HG03066 (cell line): ENCODE data around the gene CHID1.

Source experiments
- ATAC-seq: cut with Tn5 transposase; IDR thresholded peaks from one replicate; pipeline ENCODE4 v1.9.1; 2021; ENCODE audit warnings: low read depth; ENCODE audit not compliant: unreplicated experiment

CHID1 gene

DNA sequence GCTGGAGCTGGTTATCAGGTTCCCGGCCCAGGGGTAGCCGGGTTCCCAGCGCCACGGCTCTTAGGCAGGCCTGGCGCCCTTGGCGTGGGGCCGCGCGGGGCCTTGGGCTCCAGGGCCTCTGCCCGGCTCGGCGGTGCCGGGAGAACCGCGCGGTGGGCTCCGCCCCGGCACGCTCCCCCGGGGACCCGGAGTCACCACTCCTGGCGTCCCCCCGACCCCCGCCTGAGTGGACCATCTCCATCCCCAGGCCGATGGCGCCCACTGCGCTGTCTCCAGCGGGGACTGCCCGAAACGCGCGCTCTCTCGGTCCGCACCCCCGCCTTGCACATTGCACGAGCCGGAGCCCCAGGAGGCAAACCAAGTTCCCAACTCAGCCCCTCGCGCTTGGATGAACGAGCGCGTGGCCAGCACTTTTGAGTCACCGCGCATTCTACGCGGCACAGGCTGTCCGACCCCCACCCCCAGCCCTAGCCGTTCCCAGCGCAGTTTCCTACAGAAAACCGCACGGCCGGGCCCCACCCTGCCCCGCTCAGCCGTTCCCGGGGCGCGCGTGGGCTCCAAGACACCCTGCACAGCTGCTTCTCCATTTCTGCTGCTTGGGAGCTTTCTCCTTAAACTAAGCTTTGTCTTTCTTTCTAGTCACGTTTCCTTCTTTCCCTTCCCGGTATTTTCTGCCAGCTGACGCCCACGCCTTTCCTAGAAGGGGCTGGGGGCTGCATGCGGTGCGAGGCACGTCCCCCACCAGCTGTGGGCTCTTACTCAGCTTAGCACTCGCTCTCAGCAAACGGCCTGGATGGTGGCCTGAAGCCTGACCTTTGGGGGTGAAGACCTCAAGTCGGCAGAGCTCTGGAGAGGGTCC is 650 bp upstream of the CHID1 start:
- ATAC-seq, result peak; percentile 34

DNA sequence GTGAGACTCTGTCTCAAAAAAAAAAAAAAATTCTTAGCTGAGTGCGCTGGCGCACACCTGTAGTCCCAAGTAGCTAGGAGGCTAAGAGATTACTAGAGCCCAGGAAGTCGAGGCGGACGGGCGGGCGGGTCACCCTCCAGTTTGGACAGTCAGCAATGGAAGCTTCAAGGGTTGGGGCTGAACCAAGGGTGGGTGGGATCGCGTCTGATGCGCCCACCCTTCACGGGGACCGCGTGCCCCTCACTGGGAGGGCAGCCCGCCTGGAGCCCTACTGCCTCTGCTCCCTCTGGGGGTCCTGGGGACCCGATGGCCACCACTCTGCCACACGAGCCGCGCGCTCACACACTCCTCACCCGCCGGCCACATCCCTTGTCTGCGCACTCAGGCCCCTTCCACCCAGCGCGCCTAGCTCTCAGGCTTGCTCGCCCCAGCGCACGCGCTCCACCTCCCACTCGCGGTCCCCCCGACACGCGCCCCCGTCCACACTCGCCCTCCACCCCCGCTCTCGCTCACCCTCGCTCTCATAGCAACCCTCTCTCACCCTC is 494 bp downstream of the CHID1 start:
- ATAC-seq, result peak; percentile 8

DNA sequence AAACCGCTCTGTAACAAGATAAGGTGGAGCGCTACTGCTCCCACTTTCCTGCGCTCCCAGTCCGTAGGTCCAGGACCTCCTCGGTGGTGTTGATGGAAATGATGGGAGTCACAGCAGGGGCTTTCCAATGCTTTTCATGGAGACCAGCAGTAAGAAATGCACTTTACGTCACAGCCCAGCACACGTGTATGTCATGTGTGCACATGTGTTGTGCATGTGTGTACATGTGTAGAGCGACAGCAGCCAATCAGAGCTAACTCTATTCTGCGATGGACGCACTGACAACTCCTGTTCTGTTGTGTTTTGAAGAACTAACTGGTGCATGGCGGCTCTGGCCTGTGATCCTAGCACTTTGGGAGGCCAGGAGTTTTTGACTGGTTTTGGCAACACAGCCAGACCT is 1.2 kb downstream of the CHID1 start:
- no peak for ATAC-seq

DNA sequence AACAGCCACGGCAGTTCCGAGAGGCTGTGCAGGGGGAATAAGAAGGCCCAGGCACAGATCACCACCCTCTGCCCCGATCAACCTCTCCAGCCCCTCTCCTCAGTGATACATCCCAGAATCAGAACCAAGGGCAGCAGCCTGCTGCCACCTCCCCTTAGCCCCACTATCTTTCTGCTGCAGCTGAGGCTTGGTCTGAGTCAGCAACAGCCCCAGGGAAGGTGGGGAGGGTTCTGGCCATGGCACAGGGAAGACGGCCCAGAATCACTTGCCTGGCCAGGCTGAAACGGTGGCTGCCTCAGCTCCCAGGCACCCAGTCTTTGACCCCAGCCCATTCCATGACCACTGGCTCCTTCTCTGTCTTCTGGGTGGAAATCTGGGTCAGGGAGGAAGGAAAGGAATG is 2.3 kb downstream of the CHID1 start:
- no peak for ATAC-seq

DNA sequence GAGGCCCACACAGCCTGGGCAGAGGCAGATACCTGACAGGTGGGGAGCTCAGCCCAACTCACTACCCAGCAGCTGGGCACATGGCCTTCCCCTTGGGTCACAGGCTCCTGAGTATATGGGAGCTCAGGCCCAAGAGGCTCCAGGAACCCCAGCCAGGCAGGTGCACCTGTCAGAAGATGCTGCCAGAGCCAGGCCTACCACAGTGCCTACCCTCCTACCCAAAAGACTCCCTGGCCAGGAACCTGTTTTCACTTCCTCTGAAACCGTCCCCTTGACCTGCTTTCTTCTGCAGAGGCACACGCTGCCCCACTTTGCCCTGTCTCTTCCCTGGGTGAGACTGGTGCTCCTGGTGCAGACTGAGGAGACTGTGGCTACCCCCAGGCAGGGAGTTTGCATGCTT is 2.9 kb downstream of the CHID1 start:
- ATAC-seq, result no peak

DNA sequence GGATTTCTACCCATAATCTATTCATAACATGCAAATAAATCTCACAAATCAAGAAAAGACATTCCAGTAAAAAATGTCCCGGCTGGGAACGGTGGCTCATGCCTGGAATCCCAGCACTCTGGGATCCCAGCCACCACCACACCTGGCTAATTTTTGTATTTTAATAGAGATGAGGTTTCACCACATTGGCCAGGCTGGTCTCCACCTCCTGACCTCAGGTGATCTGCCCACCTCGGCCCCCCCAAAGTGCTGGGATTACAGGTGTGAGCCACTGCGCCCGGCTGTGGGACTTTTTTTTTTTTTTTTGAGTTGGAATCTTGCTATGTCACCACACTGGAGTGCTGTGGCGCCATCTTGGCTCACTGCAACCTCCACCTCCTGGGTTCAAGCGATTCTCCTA is 4.7 kb downstream of the CHID1 start:
- no peak for ATAC-seq

DNA sequence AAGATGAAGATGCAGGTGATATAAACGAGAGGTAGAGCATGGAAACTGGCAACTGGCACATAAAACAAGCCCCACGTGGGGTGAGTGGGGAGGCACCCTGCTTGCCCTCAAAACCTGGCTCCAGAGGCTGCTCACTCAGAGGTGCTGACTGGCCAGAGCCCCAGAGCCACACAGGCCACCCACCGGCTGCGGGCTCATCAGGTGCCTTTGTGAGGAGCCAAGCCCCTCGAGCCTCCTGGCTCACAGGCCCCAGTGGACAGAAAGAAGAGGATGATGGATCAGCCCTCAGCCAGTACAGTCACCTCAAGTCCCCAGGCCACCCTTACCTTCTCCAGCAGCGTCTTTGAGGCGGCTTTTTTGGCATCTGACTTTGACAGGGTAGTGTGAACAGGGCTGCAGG is 6.2 kb downstream of the CHID1 start:
- no peak for ATAC-seq

DNA sequence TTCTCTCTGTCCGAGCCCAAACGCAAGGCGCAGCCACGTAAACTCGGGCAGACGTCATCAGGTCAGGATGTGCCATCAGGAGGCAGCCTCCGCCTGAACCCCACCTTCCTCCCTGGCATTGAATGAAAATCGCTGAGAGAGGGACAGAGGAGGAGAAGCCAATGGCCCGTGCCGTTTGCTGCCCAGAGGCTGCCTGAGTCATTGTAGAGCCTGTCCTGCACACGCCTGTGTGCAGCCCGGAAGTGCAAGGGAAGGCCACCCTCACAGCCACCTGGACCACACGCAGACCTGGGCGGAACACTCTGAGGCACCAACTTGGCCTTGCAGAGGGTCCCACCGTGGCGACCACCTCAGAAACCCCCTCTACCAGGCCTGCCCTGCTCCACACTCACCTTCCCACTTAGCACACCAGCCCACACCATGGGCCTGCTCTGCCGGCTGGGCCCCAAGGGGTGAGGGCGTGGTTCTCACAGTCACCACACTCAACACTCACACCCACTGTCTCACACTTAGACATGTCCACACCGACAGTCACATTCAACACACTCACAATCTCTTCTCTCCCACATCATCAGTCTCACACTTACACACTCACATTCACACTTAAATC is 9.1 kb downstream of the CHID1 start:
- ATAC-seq, result no peak

DNA sequence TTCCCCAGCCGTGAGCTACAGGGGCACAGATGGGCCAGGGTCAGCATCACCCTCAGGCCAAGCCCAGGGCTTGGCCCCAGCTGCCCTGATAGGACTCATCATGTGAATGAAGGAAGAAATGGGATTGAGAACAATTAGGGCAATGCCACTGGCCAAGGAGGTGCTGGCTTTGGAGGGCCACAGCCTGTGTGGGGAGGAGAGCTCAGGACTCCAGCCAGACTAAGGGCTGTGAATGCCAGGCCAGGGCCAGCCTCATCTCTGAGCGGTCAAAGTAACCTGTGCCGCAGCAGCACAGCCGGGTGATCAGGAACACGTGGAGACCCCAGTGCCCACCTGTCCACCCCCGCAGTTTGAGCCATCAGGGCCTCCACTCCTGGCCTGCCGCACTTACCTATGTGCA is 10.1 kb downstream of the CHID1 start:
- no peak for ATAC-seq

DNA sequence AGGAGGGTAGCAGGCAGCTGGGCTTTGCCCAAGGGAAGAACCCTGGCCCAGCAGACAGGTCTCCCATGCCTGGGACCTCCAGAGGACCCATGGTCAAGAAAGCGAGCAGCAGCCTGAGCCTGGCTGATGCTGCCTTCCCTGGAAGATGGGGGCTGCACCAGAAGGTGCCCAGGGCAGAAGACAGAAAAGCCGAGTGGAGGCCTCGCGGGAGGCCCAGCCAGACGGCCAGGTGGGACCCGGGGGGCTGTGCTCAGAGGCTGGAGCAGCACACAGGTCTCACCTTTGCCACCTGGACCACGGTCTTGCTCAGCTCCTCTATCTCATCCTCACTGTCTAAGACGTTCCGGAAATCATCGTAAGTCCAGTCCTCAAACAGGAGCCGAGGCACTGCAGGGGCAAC is 10.9 kb downstream of the CHID1 start:
- no peak for ATAC-seq

DNA sequence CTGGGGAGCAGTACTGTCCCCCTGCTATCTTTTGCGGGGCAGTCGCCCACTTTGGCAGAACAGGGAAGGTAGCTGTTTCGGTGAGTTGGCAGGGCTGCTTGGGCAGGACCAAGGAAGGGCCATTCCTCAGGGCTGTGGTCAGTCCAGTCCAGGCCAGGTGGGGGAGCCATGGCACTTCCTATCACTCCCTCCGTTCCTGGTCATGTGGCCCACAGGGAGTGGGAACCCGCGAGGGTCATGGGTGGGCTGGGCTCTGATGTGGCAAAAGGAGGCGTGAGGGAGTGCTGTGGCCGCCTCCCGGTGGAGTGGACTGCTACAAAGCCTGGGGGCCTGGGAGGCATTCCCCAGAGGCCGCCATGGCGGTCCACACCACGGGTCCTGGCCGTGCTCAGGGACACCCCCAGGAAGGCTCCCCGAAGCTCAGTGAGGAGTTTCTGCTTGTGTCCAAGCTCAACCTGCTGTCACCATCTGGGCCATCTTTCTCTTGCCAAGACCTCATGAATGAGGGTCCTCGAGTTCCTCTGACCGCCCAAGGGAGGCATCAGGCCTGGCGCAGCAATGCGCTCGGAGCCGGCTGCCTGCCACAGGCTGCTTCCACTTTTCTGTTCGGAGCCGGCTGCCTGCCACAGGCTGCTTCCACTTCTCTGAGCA is 11.9 kb downstream of the CHID1 start:
- no peak for ATAC-seq

DNA sequence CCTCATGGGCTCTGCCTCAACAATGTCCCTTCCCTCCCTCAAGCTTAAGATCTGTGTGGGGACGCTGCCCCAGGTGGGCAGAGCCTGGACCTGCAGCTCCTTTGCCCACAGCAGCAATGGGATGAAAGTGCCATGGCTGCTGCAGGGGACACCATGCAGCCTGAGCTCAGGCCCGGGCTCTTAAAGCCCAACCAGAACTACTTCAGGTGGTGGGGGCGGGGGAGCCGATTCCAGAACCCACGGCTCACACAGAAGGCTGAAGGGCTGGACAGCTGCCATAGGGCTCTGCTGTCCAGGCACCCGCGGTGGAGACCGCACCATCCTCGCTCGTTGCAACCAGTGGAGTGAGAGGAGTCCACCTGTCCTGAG is 12.5 kb downstream of the CHID1 start:
- ATAC-seq, result no peak

DNA sequence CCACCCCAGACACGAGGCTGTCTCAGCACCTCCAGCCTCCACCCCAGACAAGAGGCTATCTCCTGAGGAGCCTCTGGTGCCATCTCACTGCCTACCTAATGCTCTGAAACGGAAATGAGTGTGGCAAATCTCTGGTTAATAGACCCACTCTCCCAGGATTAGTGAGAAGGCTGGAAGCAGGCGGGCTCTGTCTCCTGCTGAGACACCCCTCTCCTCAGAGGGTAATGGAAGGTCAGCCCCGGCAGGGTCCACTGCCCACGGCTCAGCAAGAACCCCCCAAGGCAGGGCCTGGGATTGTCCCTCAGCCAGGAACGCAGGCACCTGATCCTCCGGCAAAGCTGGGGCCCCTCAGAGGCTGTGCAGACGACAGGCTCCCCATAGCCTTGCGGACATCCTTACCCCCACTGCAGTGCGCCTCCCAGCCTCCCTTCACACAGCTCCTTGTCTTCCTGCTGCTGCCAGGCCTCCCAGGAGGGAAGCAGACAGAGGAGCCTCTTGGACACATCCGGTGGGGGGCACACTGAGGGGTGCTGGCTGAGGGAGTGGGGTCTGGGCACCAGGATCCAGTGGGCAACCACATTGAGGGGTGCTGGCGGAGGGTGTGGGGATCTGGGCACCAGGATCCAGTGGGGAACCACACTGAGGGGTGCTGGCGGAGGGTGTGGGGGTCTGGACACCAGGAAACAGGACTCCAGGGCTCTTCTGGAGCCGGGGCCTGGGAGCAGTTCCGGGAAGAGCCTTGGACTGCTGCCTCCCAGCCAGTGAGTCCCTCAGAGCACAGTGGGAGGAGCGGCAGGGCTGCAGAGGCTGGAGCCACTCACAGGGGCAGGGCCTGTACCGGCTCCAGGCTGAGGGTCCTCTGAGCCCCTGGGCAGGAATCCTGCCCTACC is 13.1 kb downstream of the CHID1 start:
- ATAC-seq, result no peak

DNA sequence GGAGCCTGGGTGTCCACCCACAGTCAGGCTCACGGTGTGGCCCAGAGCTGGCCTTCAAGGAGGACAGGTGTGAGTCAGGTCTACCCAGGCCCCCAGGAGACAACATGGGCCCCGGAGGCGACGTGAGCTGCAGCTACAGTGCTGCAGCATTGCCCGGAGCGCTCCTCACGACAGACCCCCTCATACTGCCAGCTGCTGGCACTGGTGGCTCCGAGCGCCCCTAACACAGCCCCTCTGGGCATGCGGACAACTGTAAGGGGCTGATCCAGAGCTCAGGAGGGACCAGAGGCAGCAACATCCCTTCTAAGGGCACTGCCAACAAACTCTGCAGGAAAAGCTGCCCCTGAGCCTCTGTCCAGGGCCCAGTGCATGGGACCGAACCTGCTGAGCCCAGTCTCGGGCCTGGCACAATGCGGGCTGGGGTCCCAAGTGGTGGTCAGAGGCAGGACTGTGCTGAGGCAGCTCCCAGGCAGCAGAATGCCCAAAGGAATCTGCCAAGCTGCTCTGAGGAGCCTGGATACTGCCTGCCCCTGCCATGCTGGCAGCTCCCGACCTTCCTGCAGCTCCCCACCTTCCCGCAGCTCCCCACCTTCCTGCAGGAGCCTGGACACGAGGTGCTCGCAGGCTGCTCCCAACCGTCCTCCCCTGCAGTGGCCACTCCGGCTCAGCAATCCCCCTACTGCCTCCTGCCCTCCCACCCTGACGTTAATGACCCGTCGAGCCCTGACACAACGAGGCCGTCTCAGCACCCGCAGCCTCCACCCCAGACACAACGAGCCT is 15.1 kb downstream of the CHID1 start:
- ATAC-seq, result no peak

DNA sequence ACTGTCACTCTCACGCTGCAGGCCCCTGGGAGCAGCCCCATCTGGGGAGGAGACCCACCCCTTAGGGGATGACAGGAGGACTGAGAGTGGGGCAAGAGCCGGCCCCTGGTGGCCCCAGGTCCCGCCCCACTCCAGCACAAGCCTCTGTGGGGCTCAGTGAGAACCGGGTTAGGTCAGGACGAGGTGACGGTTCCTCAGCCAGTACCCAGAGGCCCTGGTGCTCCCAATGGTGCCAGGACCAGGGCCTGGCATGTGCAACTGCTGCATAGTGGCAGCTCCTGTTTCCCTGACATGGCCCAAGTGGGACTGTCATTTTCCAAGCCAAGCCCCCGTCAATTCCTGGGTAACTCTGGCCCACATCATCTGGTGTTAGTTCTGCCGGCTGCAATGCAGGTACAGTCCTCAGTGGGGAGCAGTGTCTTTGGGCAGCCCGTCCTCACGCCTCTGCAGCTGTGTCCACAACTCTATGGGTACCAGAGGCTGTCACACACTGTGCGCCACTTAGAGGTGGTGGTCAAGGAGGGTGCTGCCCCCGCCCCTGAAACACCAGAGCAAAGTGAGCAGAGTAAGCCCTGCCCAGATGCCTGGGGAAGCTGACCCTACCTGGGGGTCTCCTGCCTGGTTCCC is 15.9 kb downstream of the CHID1 start:
- no peak for ATAC-seq

DNA sequence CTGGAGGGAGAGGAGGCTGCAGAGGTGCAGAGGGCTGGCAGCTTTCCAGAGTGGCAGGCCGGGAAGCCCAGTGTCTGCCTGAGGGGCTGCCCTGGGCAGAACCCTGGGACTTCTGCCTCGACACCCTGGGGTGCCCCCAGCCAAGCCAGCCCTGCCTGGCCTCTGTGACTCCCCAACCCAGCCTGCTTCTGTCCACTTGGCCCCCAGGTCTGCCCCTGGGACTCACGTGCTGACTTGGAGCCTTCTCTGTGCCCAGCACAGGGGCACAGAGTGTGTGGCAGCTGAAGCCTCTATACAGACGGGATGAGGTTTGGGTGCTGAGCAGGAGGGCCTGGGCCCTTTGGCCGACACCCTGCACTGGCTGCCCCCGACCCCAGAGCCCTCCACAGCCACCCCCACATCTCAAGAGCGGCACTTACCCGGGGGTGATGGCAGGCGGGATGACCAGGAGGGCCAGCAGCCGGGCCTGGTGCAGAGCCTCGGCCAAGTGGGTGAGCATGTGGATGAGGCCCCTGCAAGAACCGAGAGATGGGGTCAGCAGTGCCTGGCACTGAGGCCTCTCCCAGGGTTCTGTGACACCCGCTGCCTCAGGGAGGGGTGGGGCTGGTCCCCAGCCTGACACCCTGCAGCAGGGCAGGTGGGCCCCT is 17.5 kb downstream of the CHID1 start:
- no peak for ATAC-seq

DNA sequence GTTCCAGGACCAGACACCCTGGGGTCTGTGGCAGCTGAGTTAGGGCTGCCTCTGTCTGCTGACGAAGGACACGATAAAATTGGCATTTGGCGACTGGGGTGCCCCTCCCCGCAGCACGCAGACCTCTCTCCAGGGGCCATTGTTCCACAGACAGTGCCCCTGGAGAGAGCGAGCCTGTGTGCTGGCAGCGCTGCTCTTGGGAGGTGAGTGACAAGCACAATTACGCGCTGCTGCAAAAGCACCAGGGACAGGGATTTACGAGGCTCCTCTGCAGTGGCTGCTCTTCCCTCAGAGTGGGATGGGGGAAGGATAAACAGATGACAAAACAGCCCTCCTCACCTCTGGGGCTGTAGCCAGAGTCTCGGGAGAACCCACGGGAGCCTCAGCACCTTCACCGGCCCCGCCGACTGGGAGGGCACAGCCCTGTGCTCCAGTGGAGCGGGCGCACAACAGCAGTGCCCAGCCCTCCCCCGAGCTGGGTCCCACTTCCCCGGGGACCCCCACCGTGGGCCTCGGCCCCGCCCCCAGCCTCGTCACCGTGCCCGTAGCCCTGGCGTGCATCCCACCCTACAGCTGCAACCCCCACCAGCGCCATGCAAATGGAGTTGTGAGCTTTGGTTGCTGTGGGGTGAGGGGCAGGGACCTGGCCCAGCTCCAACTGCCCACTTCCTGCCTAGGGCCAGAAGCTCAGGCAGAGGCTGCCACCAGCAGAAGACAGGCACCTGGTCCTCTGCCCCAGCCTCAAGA is 19.6 kb downstream of the CHID1 start:
- no peak for ATAC-seq
